Globus pallidus (tissue), 1 donor: ENCODE measurements around the gene FBLN5.

ENCODE experiments used
- DNase-seq: peaks from one replicate; pipeline ENCODE4 v3.0.0-alpha.2; 2015; ENCODE audit warnings: low spot score

The FBLN5 gene

GRCh38 chr14:91945751-91946621 lies 1.5 kb downstream of the FBLN5 start:
- DNase-seq, result no peak

DNA sequence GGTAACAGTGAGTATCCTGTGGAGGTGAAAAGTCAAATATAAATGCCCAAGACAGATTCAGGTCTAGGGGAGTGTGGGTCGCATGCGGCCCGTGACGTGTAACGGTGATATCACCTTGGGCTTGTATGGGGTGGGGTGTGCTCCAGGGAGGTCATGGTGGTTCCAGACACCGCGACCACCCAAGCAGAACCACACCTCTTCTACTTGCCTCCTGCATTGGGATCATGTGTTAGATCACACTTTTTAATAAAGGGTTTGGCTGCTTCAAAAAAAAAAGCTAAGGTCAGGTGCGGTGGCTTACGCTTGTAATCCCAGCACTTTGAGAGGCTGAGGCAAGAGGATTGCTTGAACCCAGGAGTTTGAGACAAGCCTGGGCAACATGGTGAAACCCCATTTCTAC lies 4.5 kb downstream of the FBLN5 start:
- DNase-seq, result no peak

GRCh38 chr14:91942128-91942527 lies 5.4 kb downstream of the FBLN5 start:
- DNase-seq, result no peak

DNA sequence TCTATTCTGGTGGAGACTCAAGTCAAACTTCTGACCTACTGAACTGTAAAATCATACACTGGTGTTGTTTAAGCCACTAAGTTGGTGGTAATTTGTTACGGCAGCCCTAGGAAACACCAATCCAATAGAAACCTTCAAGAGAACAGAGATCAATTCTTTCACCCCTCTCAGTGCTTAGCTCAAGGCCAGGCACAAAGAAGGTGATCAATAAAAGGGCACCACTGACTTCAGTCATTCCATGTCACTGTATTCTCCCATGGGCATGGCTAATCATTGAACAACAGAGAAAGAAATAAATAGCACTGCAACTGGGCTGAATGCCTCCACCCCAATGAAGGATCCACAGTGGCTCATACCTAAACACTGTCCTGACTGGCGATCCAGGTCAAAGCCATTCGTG lies 7.3 kb downstream of the FBLN5 start:
- DNase-seq, result no peak

- no peak for DNase-seq
Observed at GRCh38 chr14:91935586-91935985, 11.9 kb downstream of the FBLN5 start.

DNA sequence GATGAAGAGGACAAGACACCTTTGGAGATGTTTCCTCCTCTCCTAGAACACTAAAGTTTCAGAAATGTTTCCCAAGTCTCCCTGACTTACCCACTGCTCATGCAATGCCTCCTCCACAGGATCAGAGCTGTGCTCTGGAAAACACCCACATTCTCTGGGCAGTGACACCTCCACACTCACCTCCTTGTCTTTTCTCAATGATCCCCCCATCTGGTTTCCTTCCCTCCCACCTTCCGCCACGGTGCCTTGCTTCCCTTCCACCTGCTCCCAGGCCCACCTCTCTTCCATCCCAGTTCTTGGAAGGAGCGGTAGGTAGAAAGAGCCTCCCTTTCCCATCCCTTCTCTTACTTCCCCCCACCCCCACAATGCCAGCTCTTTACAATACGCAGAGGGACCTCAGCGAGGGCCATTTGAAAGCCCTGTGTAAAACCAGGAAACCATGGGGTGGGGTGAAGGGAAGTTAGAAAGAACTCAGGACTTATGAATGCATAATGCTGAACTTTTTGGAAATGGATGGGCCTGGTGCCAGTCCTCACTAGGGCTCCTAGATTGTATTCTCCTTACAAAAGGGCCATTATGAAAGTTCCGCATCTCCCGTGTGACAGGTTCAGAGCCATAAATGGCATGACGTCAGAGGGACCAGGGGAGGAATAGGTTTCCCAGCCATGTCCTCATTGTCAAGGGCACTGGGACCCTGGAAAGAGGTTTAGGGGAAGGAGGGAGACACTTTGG lies 12.8 kb downstream of the FBLN5 start:
- DNase-seq, result no peak

DNA sequence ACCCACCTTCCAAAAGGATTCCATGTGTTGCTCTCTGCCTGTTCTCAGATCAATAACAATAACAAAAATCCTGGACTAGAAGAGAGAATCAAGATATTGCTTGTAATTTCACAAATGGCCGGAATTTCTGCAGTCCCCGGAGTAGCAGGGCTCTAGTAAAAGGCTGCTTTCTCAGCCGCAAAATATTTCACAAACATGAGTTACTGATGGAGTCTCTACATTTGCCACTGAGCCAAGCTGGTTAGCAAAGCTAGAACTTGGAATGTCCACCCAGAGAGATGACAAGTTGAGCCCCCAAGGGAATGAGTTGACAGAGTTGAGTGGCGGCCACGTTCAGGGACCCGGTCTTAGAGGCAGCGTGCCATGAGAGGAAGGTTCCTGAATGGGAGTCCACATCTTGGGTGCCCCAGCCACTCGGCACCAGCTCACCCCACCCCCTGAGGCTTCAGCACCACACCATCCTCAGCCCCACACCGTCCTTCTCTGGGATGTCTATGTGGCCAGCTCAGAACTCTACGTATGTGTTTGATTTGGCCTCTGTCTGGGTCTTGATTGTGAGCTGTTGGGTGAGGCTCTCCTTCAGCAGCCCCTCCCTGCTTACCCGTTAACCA lies 15.9 kb downstream of the FBLN5 start:
- no peak for DNase-seq

DNA sequence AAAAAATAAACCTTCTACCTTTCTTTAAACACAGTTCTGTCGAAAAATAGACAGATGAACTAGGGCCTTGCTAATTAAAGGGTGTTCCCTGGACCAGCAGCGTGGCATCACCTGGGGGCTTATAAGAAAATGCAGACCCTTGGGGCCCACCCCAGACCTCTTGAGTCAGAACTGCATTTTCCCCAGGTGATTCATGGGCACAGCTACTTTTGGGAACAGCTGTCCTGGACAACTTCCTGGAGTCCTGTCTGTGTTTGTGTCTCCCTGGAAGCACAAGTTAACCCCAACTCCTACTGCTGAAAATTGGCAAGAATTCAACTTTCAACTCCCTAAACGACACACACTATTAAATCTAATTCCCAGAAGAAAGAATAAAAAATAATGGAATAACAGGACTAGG lies 17.8 kb downstream of the FBLN5 start:
- no peak for DNase-seq

- DNase-seq, result no peak
Observed at GRCh38 chr14:91927800-91928199, 19.7 kb downstream of the FBLN5 start.

- DNase-seq, result no peak
Observed at GRCh38 chr14:91927191-91927590, 20.3 kb downstream of the FBLN5 start.

GRCh38 chr14:91926131-91926890 lies 21.2 kb downstream of the FBLN5 start:
- DNase-seq, result no peak

DNA sequence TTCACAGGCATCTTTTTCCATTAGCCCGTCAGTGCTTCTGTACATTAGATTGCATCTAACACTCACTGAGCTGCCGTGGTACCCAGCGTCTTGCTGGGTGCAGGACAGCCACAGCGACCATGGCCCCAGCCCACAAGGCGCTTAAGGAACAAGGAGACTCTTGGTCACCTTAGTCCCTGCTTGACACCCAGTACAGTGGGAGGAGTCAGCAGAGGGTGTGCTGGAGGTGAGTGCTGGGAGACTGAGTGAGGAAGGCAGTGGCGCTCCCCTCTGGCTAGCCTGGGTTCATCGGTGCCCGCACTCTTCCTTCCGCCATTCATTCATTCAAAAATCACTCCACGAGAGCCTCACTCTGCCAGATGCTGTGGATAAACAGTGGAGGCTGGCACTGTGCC lies 21.8 kb downstream of the FBLN5 start:
- DNase-seq, result no peak

GRCh38 chr14:91925001-91925726 lies 22.3 kb downstream of the FBLN5 start:
- DNase-seq, result no peak

GRCh38 chr14:91920526-91920925 lies 27.0 kb downstream of the FBLN5 start:
- no peak for DNase-seq

DNA sequence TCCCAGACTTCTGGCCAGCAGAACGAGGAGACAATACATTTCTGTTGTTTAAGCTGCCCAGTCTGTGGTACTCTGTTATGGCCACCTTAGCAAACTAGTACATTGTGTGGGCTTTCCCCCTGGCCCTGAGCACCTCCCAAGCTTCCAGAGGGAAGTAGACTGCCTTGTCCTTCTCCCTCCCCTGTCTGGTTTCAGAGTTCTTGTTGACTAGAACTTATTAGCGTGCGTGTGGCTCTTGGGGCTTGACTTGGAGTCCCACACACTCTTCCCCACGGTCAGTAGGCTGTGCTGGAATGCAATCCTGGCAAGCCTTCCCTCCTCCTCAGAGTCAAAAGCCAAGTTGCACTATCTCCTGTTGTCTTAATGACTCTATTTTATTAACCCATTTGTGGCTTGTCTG lies 27.7 kb downstream of the FBLN5 start:
- peak; percentile 17 for DNase-seq

DNA sequence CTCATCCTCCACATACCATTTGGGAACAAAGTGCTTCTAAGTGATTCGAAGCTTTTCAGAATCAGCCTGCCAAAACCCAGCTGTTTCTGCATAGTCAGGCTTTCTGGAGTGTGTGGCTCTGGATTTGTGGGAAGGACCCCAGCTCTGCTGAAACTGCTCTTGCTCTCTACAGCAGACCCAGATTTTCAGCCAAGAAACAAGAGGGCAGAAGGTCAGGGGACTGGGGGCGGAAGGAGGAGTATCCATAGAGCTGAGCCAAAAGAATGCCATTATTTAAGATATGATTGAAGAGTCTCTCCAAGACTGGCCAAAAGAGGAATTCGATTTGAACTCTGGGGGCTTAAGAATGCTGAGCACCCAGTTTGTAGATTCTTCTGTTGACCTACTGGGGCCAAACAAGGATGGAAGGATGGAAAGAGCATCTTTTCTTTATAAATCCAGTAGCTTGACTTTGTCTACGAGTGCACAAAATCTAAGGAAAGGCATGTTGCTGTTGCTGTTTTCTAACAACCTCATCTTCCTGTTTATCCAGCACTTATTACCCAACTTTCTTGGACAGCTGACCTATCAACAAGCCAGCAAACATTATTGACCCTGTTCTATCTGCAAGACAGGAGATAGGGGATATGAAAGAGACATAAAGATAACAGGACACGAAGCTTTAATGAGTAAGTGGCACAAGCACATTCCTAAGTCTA lies 29.2 kb downstream of the FBLN5 start:
- DNase-seq, result no peak

DNA sequence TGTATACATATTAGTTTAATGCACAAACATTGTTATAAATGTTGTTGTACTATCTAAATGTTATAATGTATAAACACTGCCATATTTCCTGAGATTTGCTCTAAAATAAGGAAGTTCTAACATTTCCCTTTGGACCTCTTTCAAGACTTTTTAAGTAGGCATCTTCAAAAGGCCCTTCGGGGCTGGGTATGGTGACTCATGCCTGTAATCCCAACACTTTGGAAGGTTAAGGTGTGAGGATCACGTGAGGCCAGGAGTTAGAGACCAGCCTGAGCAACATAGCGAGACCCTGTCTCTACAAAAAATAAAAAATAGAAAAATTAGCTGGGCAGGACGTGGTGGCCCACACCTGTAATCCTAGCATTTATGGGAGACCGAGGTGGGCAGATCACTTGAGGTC lies 35.5 kb downstream of the FBLN5 start:
- no peak for DNase-seq

GRCh38 chr14:91911474-91912032 lies 35.9 kb downstream of the FBLN5 start:
- DNase-seq, result peak; percentile 67

DNA sequence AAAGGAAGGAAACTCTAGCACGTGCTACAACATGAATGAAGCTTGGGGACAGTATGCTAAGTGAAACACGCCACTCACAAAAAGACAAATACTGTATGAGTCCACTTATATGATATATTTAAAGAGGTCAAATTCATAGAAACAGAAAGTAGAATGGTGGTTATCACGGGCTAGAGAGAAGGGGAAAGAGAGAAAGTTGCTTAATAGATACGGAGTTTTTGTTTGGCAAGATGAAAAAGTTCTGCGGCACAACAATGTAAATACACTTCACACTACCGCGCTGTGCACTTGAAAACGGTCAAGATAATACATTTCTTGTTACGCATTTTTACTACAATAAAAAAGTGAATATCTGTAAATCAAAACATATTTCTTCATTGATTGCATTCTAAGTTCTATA lies 37.3 kb downstream of the FBLN5 start:
- DNase-seq, result no peak

DNA sequence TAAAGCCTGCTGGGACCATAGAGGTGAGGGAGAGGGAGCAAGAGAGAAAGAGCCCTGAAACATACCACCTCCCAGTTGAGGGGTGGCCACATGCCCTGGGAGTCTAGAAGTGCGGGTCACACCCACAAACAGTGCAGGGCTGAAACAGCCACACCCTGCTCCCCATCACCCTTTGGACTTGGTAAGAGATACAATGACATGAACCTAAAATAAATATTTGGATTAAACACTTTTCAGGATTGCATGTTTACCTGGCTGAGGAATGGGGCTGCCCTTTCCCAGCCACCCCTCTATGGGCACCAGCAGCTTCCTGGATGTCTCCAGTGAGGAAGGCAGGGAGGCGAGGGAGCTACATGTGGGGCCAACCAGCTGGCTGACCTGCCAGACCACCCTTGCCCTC lies 41.1 kb downstream of the FBLN5 start:
- no peak for DNase-seq
